IMR-90 (cell line): ENCODE measurements around the gene PRKAG3. TPM values are rescaled to one million over a fixed set of nuclear protein-coding genes. Genes with fewer than 3 reads are reported as not detected.

Source experiments
- ATAC-seq: fragments of 200-7000 bp; cut with Tn5 transposase; 2 replicates; pipeline ENCODE4 v1.9.1; 2020; ENCODE audit warnings: low read depth, mild to moderate bottlenecking, moderate library complexity
- BruUV-seq: library from RNA; stranded (reverse); fragments of 400-500 nt; replicated peaks from 2 replicates; lab custom pipeline; 2021; lab: Mats Ljungman, UMichigan
- CTCF ChIA-PET: fragments of 300-600 bp; formaldehyde crosslinking; extraction: SDS; loops from one replicate; lab custom pipeline; 2021; ENCODE audit warnings: antibody characterized with exemption; lab: Yijun Ruan, JAX
- POLR2A ChIA-PET: fragments of 300-600 bp; sonication (Branson Sonifier 250); formaldehyde crosslinking; loops from one replicate; lab custom pipeline; 2022; ENCODE audit warnings: antibody characterized with exemption; ENCODE audit not compliant: unreplicated experiment; lab: Charles Lee
- DNase-seq: peaks from one replicate; pipeline ENCODE4 v3.0.0; 2013
- H2AFZ ChIP-seq: replicated peaks from 2 replicates; pipeline ENCODE3; 2013; ENCODE audit warnings: low read length, mild to moderate bottlenecking; ENCODE audit not compliant: poor library complexity
- H2AK5ac ChIP-seq: 2 replicates; pipeline ENCODE4 v1.6.1; 2013; ENCODE audit warnings: low read depth, low read length, inconsistent platforms
- H2AK9ac ChIP-seq: replicated peaks from 2 replicates; pipeline ENCODE3; 2013; ENCODE audit warnings: mild to moderate bottlenecking, low read depth, low read length, moderate library complexity; ENCODE audit not compliant: poor library complexity
- H2BK120ac ChIP-seq: 2 replicates; pipeline ENCODE4 v1.6.1; 2013; ENCODE audit warnings: low read depth, low read length, inconsistent platforms
- H2BK15ac ChIP-seq: 3 replicates; pipeline ENCODE4 v1.6.1; 2013; ENCODE audit warnings: low read depth, low read length, inconsistent platforms
- H2BK20ac ChIP-seq: 2 replicates; pipeline ENCODE4 v1.6.1; 2013; ENCODE audit warnings: low read depth, mild to moderate bottlenecking, inconsistent platforms, low read length, moderate library complexity
- H2BK5ac ChIP-seq: 2 replicates; pipeline ENCODE4 v1.6.1; 2013; ENCODE audit warnings: mild to moderate bottlenecking, low read depth, low read length, inconsistent platforms; ENCODE audit not compliant: poor library complexity, severe bottlenecking
- H3K14ac ChIP-seq: replicated peaks from 2 replicates; pipeline ENCODE4 v1.6.1; 2013; ENCODE audit warnings: low read depth, low read length, inconsistent platforms
- H3K18ac ChIP-seq: 2 replicates; pipeline ENCODE4 v1.6.1; 2013; ENCODE audit warnings: low read depth, low read length, control low read depth
- H3K23ac ChIP-seq: 2 replicates; pipeline ENCODE4 v1.6.1; 2013; ENCODE audit warnings: low read depth, low read length, inconsistent platforms
- H3K27ac ChIP-seq: 2 replicates; pipeline ENCODE4 v1.5.1; 2013; ENCODE audit warnings: mild to moderate bottlenecking, control low read depth, low read length; ENCODE audit not compliant: insufficient read depth
- H3K27me3 ChIP-seq: 2 replicates; pipeline ENCODE4 v1.6.1; 2013; ENCODE audit warnings: low read length; ENCODE audit not compliant: control insufficient read depth, insufficient read depth
- H3K36me3 ChIP-seq: 2 replicates; pipeline ENCODE4 v1.6.1; 2013; ENCODE audit warnings: low read length, mixed read lengths; ENCODE audit not compliant: control insufficient read depth, insufficient read depth
- H3K4ac ChIP-seq: 2 replicates; pipeline ENCODE4 v1.6.1; 2013; ENCODE audit warnings: low read depth, low read length, inconsistent platforms
- H3K4me1 ChIP-seq: 2 replicates; pipeline ENCODE4 v1.6.1; 2013; ENCODE audit warnings: low read length, mixed read lengths; ENCODE audit not compliant: control insufficient read depth, insufficient read depth
- H3K4me2 ChIP-seq: 2 replicates; pipeline ENCODE4 v1.6.1; 2013; ENCODE audit warnings: low read depth, mild to moderate bottlenecking, control low read depth, low read length, moderate library complexity
- H3K4me3 ChIP-seq: 2 replicates; pipeline ENCODE4 v1.5.1; 2013; ENCODE audit warnings: low read depth, mild to moderate bottlenecking, control low read depth, low read length, moderate library complexity; ENCODE audit not compliant: insufficient read depth
- H3K56ac ChIP-seq: 2 replicates; pipeline ENCODE4 v1.6.1; 2013; ENCODE audit warnings: low read length, inconsistent platforms; ENCODE audit not compliant: insufficient read depth; ENCODE audit errors: extremely low read depth
- H3K79me1 ChIP-seq, 2 experiments: 2 replicates each; pipeline ENCODE4 v1.6.1; 2013; ENCODE audit warnings: low read length in 2 of 2, inconsistent platforms in 1 of 2, low read depth in 1 of 2
- H3K9ac ChIP-seq: 2 replicates; pipeline ENCODE4 v1.6.1; 2013; ENCODE audit warnings: low read depth, low read length, control low read depth
- H3K9me1 ChIP-seq: 2 replicates; pipeline ENCODE4 v1.6.1; 2013; ENCODE audit warnings: low read length, inconsistent platforms; ENCODE audit not compliant: insufficient read depth
- H3K9me3 ChIP-seq: 2 replicates; pipeline ENCODE4 v1.6.1; 2013; ENCODE audit warnings: low read length; ENCODE audit not compliant: control insufficient read depth, insufficient read depth
- H4K20me1 ChIP-seq: 2 replicates; pipeline ENCODE4 v1.6.1; 2013; ENCODE audit warnings: low read length, inconsistent platforms; ENCODE audit not compliant: insufficient read depth
- H4K5ac ChIP-seq: 2 replicates; pipeline ENCODE4 v1.6.1; 2013; ENCODE audit warnings: mild to moderate bottlenecking, low read depth, low read length, control low read depth
- H4K8ac ChIP-seq, 2 experiments: 2 replicates each; pipeline ENCODE4 v1.6.1; 2013; ENCODE audit warnings: low read depth in 2 of 2, low read length in 2 of 2, control low read depth in 1 of 2, inconsistent platforms in 1 of 2
- H4K91ac ChIP-seq: 2 replicates; pipeline ENCODE4 v1.6.1; 2013; ENCODE audit warnings: low read depth, low read length, inconsistent platforms; ENCODE audit not compliant: insufficient read depth
- BHLHE40 ChIP-seq: fragments of 150-350 bp; IDR thresholded peaks from 2 replicates; pipeline ENCODE4 v1.6.1; 2016; ENCODE audit warnings: mild to moderate bottlenecking, low read depth, low read length
- CHD1 ChIP-seq: IDR thresholded peaks from 2 replicates; pipeline ENCODE4 v1.6.1; 2012; ENCODE audit warnings: low read depth, low read length, improper control_type of control experiment
- FOS ChIP-seq: fragments of 150-350 bp; IDR thresholded peaks from 2 replicates; pipeline ENCODE4 v1.6.1; 2016; ENCODE audit warnings: low read depth, low read length
- MAFK ChIP-seq: IDR thresholded peaks from 2 replicates; pipeline ENCODE4 v1.6.1; 2012; ENCODE audit warnings: low read depth, low read length, improper control_type of control experiment
- MAZ ChIP-seq: IDR thresholded peaks from 2 replicates; pipeline ENCODE4 v1.6.1; 2012; ENCODE audit warnings: low read depth, mild to moderate bottlenecking, low read length, improper control_type of control experiment, moderate library complexity, borderline replicate concordance
- MXI1 ChIP-seq: IDR thresholded peaks from 2 replicates; pipeline ENCODE4 v1.6.1; 2012; ENCODE audit warnings: low read depth, mild to moderate bottlenecking, low read length, moderate library complexity, borderline replicate concordance
- NFE2L2 ChIP-seq: fragments of 150-350 bp; IDR thresholded peaks from 2 replicates; pipeline ENCODE4 v1.6.1; 2016; ENCODE audit warnings: low read depth, mild to moderate bottlenecking, low read length
- RAD21 ChIP-seq: IDR thresholded peaks from 2 replicates; pipeline ENCODE4 v1.6.1; 2012; ENCODE audit warnings: low read length, improper control_type of control experiment
- RFX5 ChIP-seq: IDR thresholded peaks from 2 replicates; pipeline ENCODE4 v1.8.0; 2012; ENCODE audit warnings: low read depth, mild to moderate bottlenecking, low read length, moderate library complexity
- SMC3 ChIP-seq: fragments of 150-350 bp; IDR thresholded peaks from 2 replicates; pipeline ENCODE4 v1.6.1; 2016; ENCODE audit warnings: low read depth, mild to moderate bottlenecking, antibody characterized with exemption, low read length, moderate library complexity
- WGBS, 2 experiments: methylation state at CpG; one replicate each; pipeline versions ENCODE4 v1.1.5 to v1.1.7; 2013; ENCODE audit warnings: missing lambda C conversion rate in 2 of 2; ENCODE audit not compliant: insufficient read length in 1 of 2; ENCODE audit errors: extremely low coverage in 2 of 2; 5-methylcytosine and 5-hydroxymethylcytosine counted together
- dilution Hi-C: fragments of 300-500 bp; cut with HindIII; formaldehyde crosslinking; loops from one replicate; pipeline ENCODE4 v1.14.3; 2018; ENCODE audit warnings: low sequenced_read_pairs; ENCODE audit not compliant: unreplicated experiment
- in situ Hi-C: fragments of 300-500 bp; cut with MboI; formaldehyde crosslinking; loops from 3 replicates; pipeline ENCODE4 v1.14.3; 2019; ENCODE audit warnings: low sequenced_read_pairs, inconsistent platforms, mixed read lengths
- intact Hi-C: fragments of 100-400 bp; cut with micrococcal nuclease; formaldehyde crosslinking; loops from 2 replicates; pipeline ENCODE4 v1.10.0; 2022
- polyA plus RNA-seq, 3 experiments: library from polyadenylated mRNA; depleted of rRNA; stranded (reverse); fragments of >200 nt; gene quantifications; 2 replicates each; pipeline ENCODE4 v1.2.3, GENCODE V29; 2012; ENCODE audit warnings: low replicate concordance in 1 of 3
- total RNA-seq: library from RNA; depleted of rRNA; stranded (reverse); fragments of >200 nt; gene quantifications from 2 replicates; pipeline ENCODE4 v1.2.3, GENCODE V29; 2012
- TF ChIP-seq, protein P1 (sequence below): fragments of 150-350 bp; IDR thresholded peaks from 2 replicates; pipeline ENCODE4 v1.6.1; 2017; ENCODE audit warnings: mild to moderate bottlenecking, antibody characterized with exemption, low read length, low read depth
- TF ChIP-seq, protein P2 (sequence below): fragments of 150-350 bp; IDR thresholded peaks from 2 replicates; pipeline ENCODE4 v1.6.1; 2016; ENCODE audit warnings: low read depth, mild to moderate bottlenecking, low read length, moderate library complexity, borderline replicate concordance

The PRKAG3 gene
- total and polyA plus RNA-seq, 2 of the 4 experiments (the other 2 are of a cell fraction), result not detected

DNA sequence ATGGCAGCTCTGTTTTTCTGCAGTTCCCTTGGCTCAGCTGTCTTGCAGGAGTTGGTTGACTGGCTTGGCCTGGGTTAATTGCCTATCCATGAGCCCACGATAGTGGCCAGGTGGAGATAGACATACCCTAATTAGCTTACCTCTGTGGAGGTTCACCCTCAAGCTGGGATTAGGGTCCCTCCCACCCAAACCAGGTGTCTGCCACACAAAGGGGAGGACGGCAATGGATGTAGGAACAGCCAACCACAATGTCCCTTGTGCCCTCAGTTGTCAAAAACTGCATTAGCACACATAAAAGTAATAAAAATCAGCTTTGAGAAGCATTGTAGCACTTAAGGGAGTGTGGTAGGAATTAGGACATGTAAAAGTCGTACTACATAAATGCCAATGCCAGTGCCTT is 45.5 kb downstream of the PRKAG3 start:
- ChIA-PET POLR2A (no interaction called here), CTCF (no interaction called here)
- Histone ChIP-seq H3K4me2 (no peak overlapping the region), H4K8ac (no peak overlapping the region), H2BK120ac (no peak overlapping the region), H2AFZ (no peak overlapping the region), H2BK5ac (no peak overlapping the region), H3K18ac (no peak overlapping the region), H2BK15ac (no peak overlapping the region), H3K27ac (no peak overlapping the region), H3K9me1 (peaks cover 3% of the 10 kb centered on the region; the same call in 1 of the 2 replicates), H3K36me3 (no peaks in the 10 kb centered on the region), H3K9me3 (peaks cover 4% of the 10 kb centered on the region; the same call in 1 of the 2 replicates), H3K14ac (no peak overlapping the region), H2BK20ac (no peak overlapping the region), H3K56ac (no peak overlapping the region), H4K20me1 (no peaks in the 10 kb centered on the region), H3K4me3 (no peak overlapping the region), H3K79me1 (peaks cover 0 to 5% of the 10 kb centered on the region in 2 experiments; a peak in 3 of 4 replicates), H4K91ac (no peak overlapping the region), H2AK5ac (no peak overlapping the region), H2AK9ac (no peak overlapping the region), H4K5ac (no peak overlapping the region), H3K9ac (no peak overlapping the region), H3K4me1 (peaks cover 3% of the 10 kb centered on the region; the same call in 1 of the 2 replicates), H3K4ac (no peak overlapping the region), H3K27me3 (no peaks in the 10 kb centered on the region), H3K23ac (no peak overlapping the region)
- no CpG with 5 or more reads among the region's 3 CpGs for WGBS, 2 experiments
- in situ Hi-C loops (no loop called here), intact Hi-C loops (no loop called here), dilution Hi-C loops (no loop called here)
- DNase-seq (no peak), ATAC-seq (no peak)
- BruUV-seq, result no TSS peak
- TF ChIP-seq MAZ (no peak), RAD21 (no peak), RFX5 (no peak), MXI1 (no peak), MAFK (no peak), BHLHE40 (no peak), NFE2L2 (no peak), SMC3 (no peak), FOS (no peak), CHD1 (no peak)
- TF ChIP-seq, protein P1, sequence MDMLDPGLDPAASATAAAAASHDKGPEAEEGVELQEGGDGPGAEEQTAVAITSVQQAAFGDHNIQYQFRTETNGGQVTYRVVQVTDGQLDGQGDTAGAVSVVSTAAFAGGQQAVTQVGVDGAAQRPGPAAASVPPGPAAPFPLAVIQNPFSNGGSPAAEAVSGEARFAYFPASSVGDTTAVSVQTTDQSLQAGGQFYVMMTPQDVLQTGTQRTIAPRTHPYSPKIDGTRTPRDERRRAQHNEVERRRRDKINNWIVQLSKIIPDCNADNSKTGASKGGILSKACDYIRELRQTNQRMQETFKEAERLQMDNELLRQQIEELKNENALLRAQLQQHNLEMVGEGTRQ, result no peak
- TF ChIP-seq, protein P2, sequence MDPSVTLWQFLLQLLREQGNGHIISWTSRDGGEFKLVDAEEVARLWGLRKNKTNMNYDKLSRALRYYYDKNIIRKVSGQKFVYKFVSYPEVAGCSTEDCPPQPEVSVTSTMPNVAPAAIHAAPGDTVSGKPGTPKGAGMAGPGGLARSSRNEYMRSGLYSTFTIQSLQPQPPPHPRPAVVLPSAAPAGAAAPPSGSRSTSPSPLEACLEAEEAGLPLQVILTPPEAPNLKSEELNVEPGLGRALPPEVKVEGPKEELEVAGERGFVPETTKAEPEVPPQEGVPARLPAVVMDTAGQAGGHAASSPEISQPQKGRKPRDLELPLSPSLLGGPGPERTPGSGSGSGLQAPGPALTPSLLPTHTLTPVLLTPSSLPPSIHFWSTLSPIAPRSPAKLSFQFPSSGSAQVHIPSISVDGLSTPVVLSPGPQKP, result no peak
